ENCODE measurements around the gene LYZL1. TPM values are rescaled to one million over a fixed set of nuclear protein-coding genes. Genes with fewer than 3 reads are reported as not detected.

The LYZL1 gene
- total and polyA plus RNA-seq, 2 of the 8 experiments (the other 6 are each of a cell fraction or from before 2014, with no cell fraction given) = not detected

DNA sequence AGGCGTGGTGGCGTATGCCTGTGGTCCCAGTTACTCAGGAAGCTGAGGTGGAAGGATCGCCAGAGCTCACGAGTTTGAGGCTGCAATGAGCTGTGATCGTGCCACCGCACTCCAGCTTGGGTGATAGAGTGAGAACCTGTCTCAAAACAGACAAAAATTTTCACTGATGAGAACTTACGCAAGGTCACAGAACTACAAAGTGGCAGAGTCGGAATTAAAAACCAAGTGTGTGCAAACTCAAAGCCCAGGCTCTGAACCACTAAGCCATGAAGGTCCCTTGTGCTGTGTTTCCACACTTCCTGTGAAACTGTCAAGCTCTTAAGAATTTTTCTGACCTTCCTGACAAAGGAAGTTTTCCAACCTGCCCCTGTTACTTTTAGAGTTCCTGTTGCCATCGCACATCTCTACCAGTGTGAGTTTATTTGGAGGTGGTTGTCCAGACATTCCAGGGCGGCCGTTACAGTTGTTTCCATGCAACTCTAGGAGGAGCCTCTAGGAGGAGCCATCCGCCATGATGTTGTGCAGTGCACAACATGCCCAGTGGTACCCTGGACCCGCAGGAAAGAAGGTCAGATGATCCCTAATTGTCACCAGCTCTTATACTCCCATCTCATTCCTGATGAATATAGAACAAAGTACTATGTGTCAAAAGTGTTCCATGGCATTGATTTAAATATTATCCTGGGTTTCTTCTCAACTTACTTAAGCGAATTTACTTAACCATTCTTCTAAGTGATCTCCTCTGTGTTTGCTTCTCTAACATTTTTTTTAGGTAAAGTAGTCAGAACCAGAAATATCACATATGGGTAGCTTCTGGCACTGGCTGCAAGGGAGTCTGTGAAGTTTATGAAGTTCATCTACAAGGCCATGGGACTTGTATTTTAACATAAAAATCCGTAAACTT, 49.0 kb upstream of the LYZL1 start (continued):
- TF ChIP-seq, protein P1, sequence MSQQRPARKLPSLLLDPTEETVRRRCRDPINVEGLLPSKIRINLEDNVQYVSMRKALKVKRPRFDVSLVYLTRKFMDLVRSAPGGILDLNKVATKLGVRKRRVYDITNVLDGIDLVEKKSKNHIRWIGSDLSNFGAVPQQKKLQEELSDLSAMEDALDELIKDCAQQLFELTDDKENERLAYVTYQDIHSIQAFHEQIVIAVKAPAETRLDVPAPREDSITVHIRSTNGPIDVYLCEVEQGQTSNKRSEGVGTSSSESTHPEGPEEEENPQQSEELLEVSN (IDR thresholded peaks at IDR 0.05) = no peak
- TF ChIP-seq, protein P2, sequence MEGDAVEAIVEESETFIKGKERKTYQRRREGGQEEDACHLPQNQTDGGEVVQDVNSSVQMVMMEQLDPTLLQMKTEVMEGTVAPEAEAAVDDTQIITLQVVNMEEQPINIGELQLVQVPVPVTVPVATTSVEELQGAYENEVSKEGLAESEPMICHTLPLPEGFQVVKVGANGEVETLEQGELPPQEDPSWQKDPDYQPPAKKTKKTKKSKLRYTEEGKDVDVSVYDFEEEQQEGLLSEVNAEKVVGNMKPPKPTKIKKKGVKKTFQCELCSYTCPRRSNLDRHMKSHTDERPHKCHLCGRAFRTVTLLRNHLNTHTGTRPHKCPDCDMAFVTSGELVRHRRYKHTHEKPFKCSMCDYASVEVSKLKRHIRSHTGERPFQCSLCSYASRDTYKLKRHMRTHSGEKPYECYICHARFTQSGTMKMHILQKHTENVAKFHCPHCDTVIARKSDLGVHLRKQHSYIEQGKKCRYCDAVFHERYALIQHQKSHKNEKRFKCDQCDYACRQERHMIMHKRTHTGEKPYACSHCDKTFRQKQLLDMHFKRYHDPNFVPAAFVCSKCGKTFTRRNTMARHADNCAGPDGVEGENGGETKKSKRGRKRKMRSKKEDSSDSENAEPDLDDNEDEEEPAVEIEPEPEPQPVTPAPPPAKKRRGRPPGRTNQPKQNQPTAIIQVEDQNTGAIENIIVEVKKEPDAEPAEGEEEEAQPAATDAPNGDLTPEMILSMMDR (IDR thresholded peaks at IDR 0.05; ENCODE audit: control extremely low read depth in 1 of 3, insufficient read depth in 1 of 3, low read depth in 1 of 3, low read length in 3 of 3) = peak; percentile 77 to 83 (median 80)
- TF ChIP-seq SAP30 (IDR thresholded peaks at IDR 0.05; ENCODE audit: insufficient read depth, insufficient replicate concordance, low read length) (no peak), SRF (IDR thresholded peaks at IDR 0.05; ENCODE audit: low read depth, low read length) (no peak), GTF2F1 (IDR thresholded peaks at IDR 0.05; ENCODE audit: borderline replicate concordance, low read depth, low read length) (no peak), CEBPB (IDR thresholded peaks at IDR 0.05; ENCODE audit: low read depth, low read length) (no peak), SIN3A (conservative IDR thresholded peaks at IDR 0.05 in 1 of 2, IDR thresholded peaks at IDR 0.05 in 1 of 2; ENCODE audit: low read depth in 1 of 2, low read length in 2 of 2) (0 out of 4 replicates have a peak, but pooled peaks of 1 of the 2 experiments have one; percentile 37), HDAC2 (IDR thresholded peaks at IDR 0.05; ENCODE audit: borderline replicate concordance in 1 of 2, low read depth in 2 of 2, low read length in 2 of 2) (no peak; a peak in 1 of 4 replicates), KDM1A (IDR thresholded peaks at IDR 0.05; ENCODE audit: borderline replicate concordance, low read length) (peak; percentile 88), EP300 (IDR thresholded peaks at IDR 0.05; ENCODE audit: borderline replicate concordance in 1 of 2, low read depth in 2 of 2, low read length in 2 of 2) (no peak), SP2 (IDR thresholded peaks at IDR 0.05; ENCODE audit: low read length) (no peak), NRF1 (IDR thresholded peaks at IDR 0.05; ENCODE audit: low read depth, low read length) (no peak), KDM5A (IDR thresholded peaks at IDR 0.05; ENCODE audit: low read length) (no peak), CHD1 (IDR thresholded peaks at IDR 0.05; ENCODE audit: low read depth, low read length) (no peak), BCL11A (IDR thresholded peaks at IDR 0.05; ENCODE audit: low read depth in 2 of 2, low read length in 2 of 2) (no peak)
- TF ChIP-seq, protein P3, sequence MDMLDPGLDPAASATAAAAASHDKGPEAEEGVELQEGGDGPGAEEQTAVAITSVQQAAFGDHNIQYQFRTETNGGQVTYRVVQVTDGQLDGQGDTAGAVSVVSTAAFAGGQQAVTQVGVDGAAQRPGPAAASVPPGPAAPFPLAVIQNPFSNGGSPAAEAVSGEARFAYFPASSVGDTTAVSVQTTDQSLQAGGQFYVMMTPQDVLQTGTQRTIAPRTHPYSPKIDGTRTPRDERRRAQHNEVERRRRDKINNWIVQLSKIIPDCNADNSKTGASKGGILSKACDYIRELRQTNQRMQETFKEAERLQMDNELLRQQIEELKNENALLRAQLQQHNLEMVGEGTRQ (IDR thresholded peaks at IDR 0.05; ENCODE audit: low read length) = no peak
- TF ChIP-seq, protein P4, sequence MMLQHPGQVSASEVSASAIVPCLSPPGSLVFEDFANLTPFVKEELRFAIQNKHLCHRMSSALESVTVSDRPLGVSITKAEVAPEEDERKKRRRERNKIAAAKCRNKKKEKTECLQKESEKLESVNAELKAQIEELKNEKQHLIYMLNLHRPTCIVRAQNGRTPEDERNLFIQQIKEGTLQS (IDR thresholded peaks at IDR 0.05; ENCODE audit: insufficient read depth, low read depth, low read length) = no peak

Data from H1 (cell line).